ENCODE measurements around the gene ZAP70.

Gene ZAP70

DNA sequence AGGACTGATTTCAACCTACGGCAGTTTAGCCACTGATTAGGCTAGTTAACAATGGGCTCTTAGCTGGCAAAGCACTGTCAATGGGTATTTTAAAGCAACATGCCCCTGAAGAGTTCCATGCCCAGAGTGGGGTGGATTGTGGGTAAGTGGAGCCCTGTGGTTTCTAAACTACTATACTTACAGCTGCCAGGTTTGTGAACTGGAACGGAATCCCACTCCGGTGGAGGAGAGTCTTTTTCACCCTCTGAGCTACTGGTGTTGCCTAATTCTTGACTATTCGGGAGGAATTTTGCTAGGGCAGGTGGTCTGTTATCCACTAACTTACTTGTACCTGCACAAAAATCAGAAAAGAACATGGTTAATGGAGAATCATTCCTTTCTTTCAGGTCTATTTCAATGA, 52.6 kb downstream of the ZAP70 start:
- Histone ChIP-seq H3K9me2 (replicated peaks; ENCODE audit: control insufficient read depth, low read length) (no peaks in the 10 kb centered on the region), H3K79me2 (ENCODE audit: control insufficient read depth, low read length) (no peaks in the 10 kb centered on the region), H3K27ac (ENCODE audit: low read depth, low read length) (no peak overlapping the region), H3K4me1 (ENCODE audit: control insufficient read depth, low read length) (peaks cover 6% of the 10 kb centered on the region; the same call in 1 of the 2 replicates), H3K9me3 (ENCODE audit: control insufficient read depth, insufficient read depth, low read length) (no peaks in the 10 kb centered on the region), H3K36me3 (ENCODE audit: control insufficient read depth, low read length) (peaks cover 49% of the 10 kb centered on the region), H3K27me3 (ENCODE audit: control insufficient read depth, low read length) (no peaks in the 10 kb centered on the region), H3F3A (ENCODE audit: control insufficient read depth, insufficient read depth) (no peaks in the 10 kb centered on the region), H4K20me1 (ENCODE audit: control insufficient read depth, insufficient read depth, low read depth, low read length) (no peaks in the 10 kb centered on the region), H3K4me2 (ENCODE audit: low read length) (no peak overlapping the region), H3K4me3 (ENCODE audit: low read length) (no peak overlapping the region)
- no peak for TF ChIP-seq EZH2phosphoT487 (IDR thresholded peaks at IDR 0.05; ENCODE audit: borderline replicate concordance, low read length)
- TF ChIP-seq, protein P1, sequence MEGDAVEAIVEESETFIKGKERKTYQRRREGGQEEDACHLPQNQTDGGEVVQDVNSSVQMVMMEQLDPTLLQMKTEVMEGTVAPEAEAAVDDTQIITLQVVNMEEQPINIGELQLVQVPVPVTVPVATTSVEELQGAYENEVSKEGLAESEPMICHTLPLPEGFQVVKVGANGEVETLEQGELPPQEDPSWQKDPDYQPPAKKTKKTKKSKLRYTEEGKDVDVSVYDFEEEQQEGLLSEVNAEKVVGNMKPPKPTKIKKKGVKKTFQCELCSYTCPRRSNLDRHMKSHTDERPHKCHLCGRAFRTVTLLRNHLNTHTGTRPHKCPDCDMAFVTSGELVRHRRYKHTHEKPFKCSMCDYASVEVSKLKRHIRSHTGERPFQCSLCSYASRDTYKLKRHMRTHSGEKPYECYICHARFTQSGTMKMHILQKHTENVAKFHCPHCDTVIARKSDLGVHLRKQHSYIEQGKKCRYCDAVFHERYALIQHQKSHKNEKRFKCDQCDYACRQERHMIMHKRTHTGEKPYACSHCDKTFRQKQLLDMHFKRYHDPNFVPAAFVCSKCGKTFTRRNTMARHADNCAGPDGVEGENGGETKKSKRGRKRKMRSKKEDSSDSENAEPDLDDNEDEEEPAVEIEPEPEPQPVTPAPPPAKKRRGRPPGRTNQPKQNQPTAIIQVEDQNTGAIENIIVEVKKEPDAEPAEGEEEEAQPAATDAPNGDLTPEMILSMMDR (IDR thresholded peaks at IDR 0.05; ENCODE audit: low read depth, low read length, poor library complexity, severe bottlenecking): no peak

DNA sequence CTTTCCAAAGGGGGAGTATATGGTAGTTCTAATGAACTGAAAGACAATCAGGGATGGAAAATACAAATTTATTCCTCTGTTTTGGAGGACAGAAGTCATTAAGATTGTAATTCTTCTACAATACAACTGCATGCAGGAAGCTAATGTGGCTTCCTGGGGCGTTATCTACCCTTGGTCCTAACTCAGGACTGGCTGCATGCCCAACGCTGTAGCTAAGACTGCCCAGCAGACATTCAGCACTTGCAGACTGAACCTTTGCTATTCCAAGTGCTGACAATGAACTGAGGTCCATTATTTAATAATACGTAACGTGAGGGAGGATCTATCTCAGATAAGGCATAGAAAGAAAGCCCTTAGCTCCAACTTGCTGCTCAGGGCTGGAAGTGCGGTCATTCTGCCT, 53.2 kb downstream of the ZAP70 start:
- no peaks in the 10 kb centered on the region for H3K9me2 ChIP-seq (replicated peaks; ENCODE audit: control insufficient read depth, low read length)
- H3K27me3 ChIP-seq (ENCODE audit: control insufficient read depth, low read length): no peaks in the 10 kb centered on the region
- peaks cover 6% of the 10 kb centered on the region; the same call in 1 of the 2 replicates for H3K4me1 ChIP-seq (ENCODE audit: control insufficient read depth, low read length)
- no peaks in the 10 kb centered on the region for H3K9me3 ChIP-seq (ENCODE audit: control insufficient read depth, insufficient read depth, low read length)
- no peak overlapping the region for H3K4me3 ChIP-seq (ENCODE audit: low read length)
- no peak overlapping the region for H3K4me2 ChIP-seq (ENCODE audit: low read length)
- H4K20me1 ChIP-seq (ENCODE audit: control insufficient read depth, insufficient read depth, low read depth, low read length): no peaks in the 10 kb centered on the region
- TF ChIP-seq, protein P1 (IDR thresholded peaks at IDR 0.05; ENCODE audit: low read depth, low read length, poor library complexity, severe bottlenecking): no peak
- TF ChIP-seq EZH2phosphoT487 (IDR thresholded peaks at IDR 0.05; ENCODE audit: borderline replicate concordance, low read length): no peak
- H3K79me2 ChIP-seq (ENCODE audit: control insufficient read depth, low read length): no peaks in the 10 kb centered on the region
- no peaks in the 10 kb centered on the region for H3F3A ChIP-seq (ENCODE audit: control insufficient read depth, insufficient read depth)
- no peak overlapping the region for H3K27ac ChIP-seq (ENCODE audit: low read depth, low read length)
- H3K36me3 ChIP-seq (ENCODE audit: control insufficient read depth, low read length): peaks cover 48% of the 10 kb centered on the region

DNA sequence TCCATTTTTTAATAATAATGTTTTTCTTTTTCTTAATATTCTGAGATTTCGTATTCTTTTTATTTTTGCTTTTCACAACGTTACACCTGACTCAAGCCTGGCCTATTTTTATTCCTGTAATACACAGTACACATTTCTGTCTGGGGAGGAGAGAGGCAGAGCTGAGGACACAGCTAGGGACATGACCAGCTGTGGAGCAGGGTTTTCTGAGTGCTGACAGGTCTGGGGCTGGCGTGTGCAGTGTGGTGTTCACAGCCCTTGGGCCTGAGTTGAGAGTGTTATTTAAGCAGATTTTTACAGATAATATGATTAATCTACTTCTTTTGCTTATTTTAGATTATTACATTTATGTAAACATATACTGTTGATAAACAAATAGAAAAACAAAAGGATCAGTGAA, 55.9 kb downstream of the ZAP70 start:
- Histone ChIP-seq H3K27me3 (ENCODE audit: control insufficient read depth, low read length) (no peaks in the 10 kb centered on the region), H3K36me3 (ENCODE audit: control insufficient read depth, low read length) (peaks cover 60% of the 10 kb centered on the region), H4K20me1 (ENCODE audit: control insufficient read depth, insufficient read depth, low read depth, low read length) (no peaks in the 10 kb centered on the region), H3K4me1 (ENCODE audit: control insufficient read depth, low read length) (peaks cover 6% of the 10 kb centered on the region; the same call in 1 of the 2 replicates), H3F3A (ENCODE audit: control insufficient read depth, insufficient read depth) (no peaks in the 10 kb centered on the region), H3K9me2 (replicated peaks; ENCODE audit: control insufficient read depth, low read length) (no peaks in the 10 kb centered on the region), H3K9me3 (ENCODE audit: control insufficient read depth, insufficient read depth, low read length) (no peaks in the 10 kb centered on the region), H3K79me2 (ENCODE audit: control insufficient read depth, low read length) (no peaks in the 10 kb centered on the region), H3K4me2 (ENCODE audit: low read length) (no peak overlapping the region), H3K4me3 (ENCODE audit: low read length) (no peak overlapping the region), H3K27ac (ENCODE audit: low read depth, low read length) (no peak overlapping the region)
- TF ChIP-seq, protein P1 (IDR thresholded peaks at IDR 0.05; ENCODE audit: low read depth, low read length, poor library complexity, severe bottlenecking): no peak
- no peak for TF ChIP-seq EZH2phosphoT487 (IDR thresholded peaks at IDR 0.05; ENCODE audit: borderline replicate concordance, low read length)

All from DOHH2 (cell line).